GM18502 (cell line): ENCODE measurements around the gene TRAF3.

Experiments used
- ATAC-seq: cut with Tn5 transposase; IDR thresholded peaks from one replicate; pipeline ENCODE4 v1.9.1; 2021; ENCODE audit warnings: mild to moderate bottlenecking; ENCODE audit not compliant: unreplicated experiment, poor library complexity

TRAF3 gene

DNA sequence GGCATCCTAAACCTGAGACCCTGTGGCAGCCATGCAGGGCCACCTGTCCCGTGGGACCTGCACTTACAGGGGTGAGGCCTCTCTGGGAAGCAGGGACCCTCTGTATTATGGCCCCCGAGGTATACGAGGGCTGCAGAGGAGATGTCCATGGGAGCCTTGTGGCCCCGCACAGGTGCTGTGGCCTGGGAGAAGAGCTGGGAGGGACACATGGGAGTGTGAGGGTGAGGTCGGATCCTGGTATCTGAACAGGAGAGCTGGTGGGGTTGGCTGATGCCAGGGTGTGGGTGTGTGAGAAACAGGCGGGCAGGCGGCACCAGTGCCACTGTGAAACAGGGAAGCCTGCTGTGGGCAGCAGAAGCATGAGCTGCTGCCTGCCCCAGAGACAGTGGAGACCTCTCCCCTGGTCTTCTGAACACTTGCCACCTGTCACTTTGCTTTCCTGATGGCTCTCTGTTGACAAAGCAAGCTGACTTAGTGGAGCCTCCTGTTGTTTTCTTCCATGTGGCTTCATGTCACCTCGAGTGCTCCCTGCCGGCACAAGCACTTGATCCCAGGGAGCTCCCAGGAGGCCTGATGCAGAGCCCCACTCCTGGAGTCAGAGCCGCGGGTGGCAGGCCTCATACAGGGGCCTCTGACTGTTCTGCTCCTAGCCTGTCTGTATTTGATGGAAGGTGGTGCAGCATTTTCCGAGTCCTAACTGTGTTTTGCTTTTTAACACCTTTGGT is 125.4 kb downstream of the TRAF3 start:
- ATAC-seq: no peak

DNA sequence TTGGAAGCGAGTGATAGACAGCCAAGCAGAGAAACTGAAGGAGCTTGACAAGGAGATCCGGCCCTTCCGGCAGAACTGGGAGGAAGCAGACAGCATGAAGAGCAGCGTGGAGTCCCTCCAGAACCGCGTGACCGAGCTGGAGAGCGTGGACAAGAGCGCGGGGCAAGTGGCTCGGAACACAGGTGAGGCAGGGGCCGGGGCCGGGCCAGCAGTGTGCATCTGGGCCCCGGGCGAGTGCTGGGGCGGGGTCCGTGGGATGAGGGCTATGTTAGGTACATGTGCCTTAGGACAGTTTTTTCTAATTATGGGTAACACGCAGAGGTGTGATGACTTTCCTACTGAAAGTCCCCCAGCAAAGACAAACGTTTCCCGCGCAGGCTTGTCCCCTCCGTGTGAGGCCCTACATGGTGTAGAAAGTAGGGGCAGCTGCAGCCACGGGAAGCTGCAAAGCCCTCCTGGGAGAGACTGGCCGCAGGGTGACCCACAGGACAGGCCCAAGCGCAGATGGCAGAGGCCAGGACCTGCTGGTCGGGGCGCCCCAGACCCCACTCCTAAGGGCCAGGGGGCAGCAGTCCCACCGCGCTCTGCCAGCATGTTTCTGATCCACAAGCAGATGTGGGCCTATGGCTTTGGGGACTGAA is 126.1 kb downstream of the TRAF3 start:
- no peak for ATAC-seq

DNA sequence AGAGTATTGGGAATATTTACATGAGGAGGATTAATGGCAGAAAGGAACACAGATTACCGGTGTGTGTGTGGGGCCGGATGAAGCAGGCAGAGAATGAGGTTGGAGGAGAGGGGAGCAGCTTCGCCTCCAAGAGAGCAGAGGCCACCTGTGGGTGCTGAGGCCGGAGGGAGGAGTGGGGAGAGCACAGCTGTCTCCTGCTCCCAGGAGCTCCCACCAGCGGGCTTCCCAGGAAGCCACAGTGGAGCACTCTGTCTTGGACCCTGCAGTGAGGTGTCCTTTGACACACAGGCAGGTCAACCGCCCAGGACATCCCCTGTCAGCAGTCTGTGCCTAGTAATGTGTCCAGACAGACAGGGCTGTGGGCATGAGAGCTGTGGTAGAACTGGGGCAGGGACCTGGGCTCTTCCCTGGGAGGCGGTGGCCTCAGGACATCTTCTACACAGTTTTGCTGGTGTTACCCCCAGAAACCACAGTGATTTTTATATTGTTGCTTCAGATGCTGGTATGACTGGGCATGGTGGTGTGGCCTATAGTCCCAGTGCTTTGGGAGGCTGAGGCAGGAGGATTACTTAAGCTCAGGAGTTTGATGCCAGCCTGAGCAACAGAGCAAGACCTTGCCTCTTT is 126.8 kb downstream of the TRAF3 start:
- ATAC-seq: no peak

DNA sequence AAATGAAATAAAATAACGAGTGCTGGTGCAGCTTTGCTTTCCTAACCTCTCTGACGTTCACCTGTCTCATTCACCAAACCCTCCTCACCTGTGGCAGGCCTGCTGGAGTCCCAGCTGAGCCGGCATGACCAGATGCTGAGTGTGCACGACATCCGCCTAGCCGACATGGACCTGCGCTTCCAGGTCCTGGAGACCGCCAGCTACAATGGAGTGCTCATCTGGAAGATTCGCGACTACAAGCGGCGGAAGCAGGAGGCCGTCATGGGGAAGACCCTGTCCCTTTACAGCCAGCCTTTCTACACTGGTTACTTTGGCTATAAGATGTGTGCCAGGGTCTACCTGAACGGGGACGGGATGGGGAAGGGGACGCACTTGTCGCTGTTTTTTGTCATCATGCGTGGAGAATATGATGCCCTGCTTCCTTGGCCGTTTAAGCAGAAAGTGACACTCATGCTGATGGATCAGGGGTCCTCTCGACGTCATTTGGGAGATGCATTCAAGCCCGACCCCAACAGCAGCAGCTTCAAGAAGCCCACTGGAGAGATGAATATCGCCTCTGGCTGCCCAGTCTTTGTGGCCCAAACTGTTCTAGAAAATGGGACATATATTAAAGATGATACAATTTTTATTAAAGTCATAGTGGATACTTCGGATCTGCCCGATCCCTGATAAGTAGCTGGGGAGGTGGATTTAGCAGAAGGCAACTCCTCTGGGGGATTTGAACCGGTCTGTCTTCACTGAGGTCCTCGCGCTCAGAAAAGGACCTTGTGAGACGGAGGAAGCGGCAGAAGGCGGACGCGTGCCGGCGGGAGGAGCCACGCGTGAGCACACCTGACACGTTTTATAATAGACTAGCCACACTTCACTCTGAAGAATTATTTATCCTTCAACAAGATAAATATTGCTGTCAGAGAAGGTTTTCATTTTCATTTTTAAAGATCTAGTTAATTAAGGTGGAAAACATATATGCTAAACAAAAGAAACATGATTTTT is 128.2 kb downstream of the TRAF3 start:
- ATAC-seq: no peak

DNA sequence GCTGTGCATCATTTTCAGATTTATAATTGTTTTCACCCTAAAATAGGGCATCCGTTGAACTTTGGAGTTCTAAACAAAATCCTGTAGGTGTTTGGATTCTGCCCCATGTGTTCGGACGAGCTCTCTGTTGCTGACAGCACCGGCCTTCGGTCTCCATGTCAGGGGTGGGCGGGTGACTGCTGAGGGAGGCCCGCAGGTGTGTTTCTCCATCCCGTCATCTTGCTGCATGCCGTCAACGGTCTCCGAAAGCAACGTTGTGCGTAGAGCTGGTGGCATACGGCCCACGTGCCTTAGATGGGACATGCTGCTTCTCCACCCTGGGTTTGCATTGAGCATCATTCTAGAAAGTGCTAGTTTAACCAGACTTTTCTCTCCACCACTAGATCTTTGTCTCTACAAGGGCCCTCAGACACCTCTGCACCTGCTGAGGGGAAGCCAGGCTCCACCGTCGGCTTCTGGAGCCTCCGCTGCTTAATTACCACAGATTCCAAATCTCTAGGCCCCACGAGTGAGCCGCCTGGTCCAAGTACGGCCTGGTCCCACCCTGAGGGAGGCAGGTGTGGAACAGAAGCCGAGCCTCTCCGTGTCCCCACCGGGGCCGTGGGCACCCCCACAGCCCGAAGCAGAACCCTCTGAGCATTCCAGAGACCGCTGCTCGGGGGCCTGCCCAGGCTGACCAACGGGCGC is 129.5 kb downstream of the TRAF3 start:
- no peak for ATAC-seq

DNA sequence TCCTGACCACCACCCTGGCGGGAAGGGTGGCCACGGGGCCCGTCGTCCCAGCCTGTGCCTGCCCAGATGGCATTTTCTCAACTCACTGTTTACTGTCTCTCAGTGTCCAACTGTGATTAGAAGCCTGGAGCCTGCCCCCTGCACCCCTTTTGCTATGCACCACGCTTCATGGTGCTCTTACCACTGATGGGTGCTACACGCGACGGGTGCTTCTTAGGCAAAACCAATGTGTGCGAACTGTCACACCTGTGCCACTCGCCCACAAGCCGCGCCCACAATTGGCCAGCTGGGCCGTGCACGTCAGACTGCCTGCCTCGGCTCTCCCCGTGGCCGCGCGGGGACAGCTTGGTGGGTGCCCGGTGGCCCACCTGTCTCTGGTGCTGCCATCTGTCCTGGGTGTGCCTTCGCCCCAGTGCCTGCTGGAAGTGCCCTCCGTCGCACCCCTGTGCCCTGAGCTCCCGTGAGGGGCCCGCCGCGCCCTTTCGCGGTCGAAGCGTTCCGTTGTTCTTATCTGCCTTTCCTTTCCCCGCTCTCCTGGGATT is 130.1 kb downstream of the TRAF3 start:
- no peak for ATAC-seq

DNA sequence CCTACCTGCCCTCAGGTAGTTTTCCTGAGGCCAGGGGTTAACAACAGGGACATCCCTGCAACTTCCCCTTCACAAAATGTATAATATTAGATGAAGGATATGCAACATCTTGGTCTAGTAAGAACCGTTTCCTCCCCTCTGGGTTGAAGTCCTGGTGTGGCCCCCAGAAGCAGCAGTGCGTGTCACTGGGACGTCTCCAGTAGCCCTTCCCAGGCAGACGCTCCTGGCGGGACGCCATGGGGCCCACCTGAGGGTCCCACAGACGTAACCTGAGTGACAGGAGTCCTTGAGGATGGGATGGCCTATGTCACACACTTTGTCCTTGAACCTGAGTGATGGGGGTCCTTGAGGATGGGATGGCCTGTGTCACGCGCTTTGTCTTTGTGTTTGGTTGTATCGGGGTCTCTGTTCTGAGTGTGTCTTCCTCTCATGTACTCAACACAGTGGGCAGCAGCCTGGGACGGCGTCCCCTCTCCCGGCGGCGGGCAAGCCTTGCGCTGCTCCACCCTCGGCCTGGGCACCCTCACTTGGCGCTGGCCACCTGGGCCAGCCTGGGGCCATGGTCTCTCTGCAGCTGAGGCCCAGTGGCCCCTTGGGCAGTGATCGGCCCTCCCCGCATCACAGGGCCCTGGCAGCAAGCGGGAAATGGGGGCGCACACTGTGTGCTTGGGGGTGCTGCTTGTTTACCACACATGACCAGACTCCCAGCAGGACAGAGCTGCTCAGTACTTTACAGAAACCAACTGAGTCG is 130.9 kb downstream of the TRAF3 start:
- ATAC-seq: no peak

DNA sequence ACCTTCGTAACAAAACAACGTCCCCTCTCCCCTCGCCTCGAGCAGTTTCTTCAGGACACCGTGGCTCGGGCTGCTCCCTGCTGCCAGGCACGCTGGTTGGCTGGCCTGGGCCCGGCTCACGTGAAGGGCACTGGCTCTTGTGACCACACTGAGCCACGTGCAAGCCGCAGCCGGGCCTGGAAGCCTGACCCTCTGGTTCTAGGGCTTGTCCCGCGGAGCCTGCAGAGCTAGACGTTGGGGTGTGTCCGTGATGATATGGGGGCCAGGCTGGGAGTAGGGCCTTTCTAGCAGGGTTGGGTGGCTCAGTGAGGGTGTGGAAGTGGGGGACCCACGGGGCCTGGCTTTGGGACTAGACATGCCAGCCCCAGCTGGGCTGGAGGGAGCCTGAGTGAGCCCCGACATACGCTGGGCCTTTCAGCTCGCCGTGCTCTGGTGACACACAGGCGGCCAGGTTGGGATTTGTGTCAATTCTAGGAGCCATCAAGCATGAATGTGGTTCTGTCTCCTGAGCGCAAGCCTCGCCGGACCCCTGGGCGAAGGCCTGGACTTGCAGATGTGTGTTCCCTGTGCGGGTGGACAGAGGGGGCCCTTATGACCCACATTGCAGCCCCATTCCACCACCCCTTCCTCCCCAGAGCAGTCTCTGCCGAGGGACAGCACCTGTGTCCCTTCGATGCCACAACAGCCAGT is 131.7 kb downstream of the TRAF3 start:
- ATAC-seq: no peak

DNA sequence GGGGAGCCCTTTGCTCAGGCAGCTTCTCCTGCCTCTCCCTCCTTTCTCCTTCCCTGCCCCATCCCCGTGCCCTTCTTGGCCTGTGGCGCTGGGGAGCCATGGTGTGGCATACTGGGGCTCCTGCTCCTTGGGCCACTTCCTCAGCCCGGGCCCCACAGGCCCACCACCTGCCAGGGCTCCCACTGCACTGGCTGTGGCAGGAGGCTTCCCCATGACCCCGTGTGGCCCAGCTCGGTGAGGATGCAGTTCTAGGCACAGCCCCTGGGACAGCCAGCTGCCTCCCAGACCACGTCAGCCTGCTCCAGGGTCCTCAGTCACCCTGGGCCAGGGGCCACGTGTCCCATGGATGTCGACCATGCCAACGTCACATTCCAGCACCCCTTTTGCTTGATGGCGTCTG is 132.2 kb downstream of the TRAF3 start:
- no peak for ATAC-seq

DNA sequence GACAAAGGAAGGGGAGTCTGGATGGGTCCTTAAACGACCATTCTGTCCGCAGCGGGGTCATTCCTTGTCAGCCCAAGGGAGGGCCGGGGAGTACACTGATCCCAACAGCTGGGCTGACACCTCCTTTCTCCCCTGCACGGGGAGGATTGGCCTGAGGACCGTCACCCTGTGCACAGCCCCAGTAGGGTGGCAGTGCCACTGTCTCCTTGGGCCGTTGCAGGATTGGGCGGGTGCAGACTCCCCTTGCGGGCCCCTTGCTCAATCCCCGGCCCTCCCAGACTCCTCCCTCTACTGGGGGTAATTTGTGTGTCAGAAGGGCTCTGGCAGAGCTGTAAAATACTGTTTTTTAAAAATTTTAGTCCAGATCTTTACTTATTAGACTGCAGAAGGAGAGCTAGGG is 132.7 kb downstream of the TRAF3 start:
- no peak for ATAC-seq

DNA sequence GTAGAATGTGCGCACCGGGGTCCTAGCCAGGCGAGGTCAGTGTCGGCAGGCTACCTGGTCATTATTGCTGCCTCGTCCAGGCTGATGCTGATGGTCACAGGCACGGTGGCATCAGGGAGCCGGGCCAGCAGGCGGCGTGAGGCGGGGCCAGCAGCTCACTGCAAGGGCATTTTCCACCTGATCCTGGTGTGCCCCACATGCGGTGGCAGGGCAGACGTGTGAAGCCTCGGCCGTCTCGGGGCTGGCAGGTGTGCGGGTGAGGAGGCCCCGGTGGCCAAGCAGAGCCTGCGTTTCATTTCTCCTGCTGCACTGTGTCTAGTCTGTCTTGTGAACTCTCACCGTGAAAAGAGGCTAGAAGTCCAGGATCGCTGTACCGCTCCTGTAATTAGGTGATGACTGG is 133.2 kb downstream of the TRAF3 start:
- ATAC-seq: no peak

DNA sequence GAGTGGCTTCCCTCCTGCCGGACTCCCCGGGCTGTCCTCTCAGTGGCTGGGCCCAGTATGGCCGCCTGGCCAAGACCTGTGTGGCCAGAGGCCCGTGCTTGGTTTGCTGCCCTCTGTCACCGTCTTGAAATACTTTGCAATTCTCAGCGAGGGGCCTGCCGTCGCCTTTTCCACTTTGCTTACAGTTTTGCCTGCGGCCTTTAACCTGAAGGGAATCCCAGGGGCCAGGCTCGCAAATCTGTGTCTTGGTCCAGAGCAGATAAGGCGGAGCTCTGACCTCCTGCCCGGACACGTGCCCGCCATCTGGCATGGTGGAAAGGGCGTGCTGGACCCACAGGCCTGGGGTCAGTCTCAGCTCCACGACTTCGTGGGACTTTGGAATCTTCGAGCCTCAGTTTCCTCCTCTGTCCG is 134.3 kb downstream of the TRAF3 start:
- ATAC-seq: no peak

DNA sequence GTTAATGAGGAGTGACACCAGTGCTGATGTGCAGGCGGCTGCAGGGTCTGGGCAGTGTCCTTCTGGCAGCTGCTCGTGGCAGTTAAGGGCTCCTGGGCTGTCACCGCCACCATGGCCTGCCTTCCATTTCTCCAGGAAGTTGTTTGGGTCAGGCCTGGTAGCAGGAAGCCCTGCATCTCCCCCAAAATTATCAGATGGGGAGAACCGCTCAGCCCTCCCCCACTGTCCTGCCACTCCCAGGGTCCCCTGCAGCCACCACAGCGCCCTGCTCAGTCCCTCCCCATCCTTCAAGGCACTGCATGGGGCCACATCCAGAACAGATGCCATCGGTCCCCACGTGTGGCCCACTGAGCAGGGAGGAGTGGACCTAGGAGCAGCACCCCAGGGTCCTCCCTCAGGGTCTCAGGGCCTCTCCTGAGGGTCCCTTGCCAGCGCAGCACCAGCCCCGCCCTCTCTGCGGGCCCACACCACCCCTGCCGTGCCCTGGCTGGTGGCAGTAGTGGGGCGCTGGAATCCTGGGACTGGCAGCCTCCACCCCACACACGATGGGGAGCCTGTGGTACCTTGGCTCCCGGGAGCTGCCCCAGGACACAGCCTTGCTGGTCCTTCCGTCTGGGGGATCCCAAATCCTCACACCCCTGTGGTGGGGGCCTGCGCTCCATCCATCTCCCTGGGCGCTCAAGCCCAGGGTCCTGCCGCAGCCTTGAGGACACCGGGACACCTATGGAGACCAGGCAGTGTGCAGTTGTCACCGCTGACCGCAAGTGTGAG is 134.9 kb downstream of the TRAF3 start:
- no peak for ATAC-seq

DNA sequence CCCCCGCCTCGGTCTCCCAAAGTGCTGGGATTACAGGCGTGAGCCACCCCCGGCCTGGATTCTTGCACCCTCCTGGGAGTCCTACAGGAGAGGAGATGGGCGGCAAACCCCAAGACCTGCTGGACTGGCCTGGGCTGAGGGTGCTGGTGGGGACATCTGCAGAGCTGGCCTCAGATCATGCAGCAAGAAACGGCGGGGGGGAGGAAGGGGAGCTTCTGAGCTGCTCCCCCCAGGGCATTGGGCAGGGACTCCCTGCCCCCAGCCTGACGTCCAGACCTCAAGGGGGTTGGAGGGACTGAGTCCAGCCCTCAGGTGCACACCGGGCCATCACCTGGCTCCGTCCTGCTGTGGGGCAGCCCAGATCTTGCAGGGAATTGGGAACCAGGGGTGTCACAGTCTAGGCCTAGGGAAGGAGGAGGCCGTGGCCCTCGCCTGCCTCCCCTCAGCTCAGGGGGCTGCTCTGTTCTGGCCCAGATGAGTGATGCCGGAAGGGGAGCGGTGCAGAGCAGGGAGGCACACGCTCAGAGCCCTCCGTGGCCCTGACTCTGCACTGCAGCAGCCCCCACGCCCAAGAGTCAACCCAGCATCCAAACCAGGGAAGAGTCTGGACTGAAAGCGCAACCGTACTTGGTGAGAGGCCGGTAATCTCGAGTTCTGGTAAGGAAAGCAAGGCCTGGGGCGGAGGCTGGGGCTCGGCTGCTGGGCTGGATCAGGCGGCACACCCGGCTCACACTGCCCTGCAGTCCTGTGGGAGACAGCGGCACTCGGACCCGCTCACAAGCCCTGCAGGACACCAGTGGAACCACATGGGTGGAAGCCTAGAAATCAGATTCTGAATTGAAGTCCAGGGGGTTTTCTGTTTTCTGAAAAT is 136.3 kb downstream of the TRAF3 start:
- no peak for ATAC-seq

DNA sequence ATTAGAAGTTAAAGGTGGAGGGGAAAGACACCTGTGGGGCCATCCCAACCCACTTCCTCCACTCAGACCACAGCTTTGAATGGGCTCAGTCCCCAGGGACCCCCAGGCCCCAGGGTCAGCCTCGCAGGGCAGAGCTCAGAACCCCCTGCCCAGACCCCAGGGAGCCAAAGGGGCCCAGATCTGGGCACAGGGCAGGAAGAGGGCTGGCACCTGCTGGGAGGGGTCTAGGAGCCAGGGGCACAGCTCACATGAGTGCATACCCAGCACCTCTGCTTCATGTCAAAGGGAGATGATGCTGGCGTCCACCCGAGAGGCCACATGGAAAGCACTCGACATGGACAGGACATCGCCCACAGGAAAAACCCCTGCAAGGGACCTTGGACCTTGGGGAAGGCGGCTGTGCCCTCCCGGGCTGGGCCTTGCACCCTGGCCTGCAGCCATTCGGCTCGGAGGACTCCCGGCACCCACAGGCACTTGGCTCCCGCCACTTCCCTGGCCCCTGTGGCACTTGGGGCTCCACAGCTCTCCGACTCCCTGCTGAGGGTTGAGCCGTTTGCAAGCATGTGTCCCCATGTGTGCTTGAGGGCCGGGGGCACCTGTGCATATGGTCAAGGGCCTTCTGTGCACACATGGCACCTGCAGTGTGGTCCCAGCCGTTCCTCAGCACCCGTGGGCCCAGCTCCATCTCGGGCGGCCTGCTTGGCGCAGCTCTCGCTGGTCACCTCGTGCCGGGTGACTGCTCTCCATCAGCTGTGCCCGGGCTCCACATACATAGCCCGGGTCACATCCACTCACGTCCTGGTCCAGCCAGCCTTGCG is 137.4 kb downstream of the TRAF3 start:
- ATAC-seq: no peak
